ENCODE data around the gene SHB.

DNA sequence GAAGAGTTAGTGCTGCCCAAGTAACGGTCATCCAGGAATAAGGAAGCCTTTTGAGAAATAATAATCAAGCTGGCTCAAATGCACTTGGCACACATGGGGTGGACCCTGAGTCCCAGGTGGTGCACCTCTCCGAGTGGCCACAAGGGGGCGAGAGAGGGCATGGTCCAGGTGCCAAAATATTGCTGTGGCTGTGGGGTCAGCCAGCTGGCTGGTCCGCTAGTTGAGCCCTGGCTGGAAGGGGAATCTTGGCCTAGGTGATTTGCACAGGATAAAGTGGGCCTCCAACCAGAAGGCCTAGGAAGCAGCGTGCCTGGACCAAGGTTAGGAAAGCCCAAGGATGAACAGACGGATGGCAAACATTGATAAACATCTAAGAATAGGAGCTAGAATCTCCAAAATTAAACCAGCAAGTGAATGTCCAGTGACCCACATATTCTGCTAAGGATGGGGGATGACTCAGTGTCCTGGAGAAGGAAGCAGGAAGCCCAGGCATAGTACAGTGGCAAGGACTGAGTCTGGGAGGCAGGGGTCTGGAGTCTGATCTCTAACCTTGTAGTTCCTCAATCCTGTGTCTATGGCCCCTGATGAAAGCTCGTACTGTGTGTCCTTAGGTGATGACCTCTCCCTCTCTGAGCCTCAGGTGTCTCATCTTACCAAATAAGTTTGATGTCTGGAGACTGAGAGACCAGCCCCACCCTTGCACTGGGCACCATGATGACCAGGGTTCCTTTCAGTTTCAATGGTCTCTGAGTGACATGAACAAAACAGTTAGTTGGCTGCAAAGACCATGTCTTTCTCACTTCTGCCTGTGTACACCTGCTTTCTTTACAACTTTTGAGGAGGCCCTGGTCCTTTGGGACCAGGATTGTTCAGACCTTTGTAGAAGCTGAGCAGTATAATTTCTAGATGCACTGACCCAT is 19.2 kb upstream of the SHB start:
- TF ChIP-seq, protein P1, sequence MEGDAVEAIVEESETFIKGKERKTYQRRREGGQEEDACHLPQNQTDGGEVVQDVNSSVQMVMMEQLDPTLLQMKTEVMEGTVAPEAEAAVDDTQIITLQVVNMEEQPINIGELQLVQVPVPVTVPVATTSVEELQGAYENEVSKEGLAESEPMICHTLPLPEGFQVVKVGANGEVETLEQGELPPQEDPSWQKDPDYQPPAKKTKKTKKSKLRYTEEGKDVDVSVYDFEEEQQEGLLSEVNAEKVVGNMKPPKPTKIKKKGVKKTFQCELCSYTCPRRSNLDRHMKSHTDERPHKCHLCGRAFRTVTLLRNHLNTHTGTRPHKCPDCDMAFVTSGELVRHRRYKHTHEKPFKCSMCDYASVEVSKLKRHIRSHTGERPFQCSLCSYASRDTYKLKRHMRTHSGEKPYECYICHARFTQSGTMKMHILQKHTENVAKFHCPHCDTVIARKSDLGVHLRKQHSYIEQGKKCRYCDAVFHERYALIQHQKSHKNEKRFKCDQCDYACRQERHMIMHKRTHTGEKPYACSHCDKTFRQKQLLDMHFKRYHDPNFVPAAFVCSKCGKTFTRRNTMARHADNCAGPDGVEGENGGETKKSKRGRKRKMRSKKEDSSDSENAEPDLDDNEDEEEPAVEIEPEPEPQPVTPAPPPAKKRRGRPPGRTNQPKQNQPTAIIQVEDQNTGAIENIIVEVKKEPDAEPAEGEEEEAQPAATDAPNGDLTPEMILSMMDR (IDR thresholded peaks at IDR 0.05), result peak; percentile 87 to 97 (median 92)
- no peak for TF ChIP-seq POLR2A (IDR thresholded peaks at IDR 0.05)

Data from thyroid gland (tissue), 4 donors.